ENCODE data around the gene SLC25A18. TPM values are rescaled to one million over a fixed set of nuclear protein-coding genes. Genes with fewer than 3 reads are reported as not detected.

The SLC25A18 gene
- total RNA-seq, 1 experiment from 2014 or later: 0.45 TPM

DNA sequence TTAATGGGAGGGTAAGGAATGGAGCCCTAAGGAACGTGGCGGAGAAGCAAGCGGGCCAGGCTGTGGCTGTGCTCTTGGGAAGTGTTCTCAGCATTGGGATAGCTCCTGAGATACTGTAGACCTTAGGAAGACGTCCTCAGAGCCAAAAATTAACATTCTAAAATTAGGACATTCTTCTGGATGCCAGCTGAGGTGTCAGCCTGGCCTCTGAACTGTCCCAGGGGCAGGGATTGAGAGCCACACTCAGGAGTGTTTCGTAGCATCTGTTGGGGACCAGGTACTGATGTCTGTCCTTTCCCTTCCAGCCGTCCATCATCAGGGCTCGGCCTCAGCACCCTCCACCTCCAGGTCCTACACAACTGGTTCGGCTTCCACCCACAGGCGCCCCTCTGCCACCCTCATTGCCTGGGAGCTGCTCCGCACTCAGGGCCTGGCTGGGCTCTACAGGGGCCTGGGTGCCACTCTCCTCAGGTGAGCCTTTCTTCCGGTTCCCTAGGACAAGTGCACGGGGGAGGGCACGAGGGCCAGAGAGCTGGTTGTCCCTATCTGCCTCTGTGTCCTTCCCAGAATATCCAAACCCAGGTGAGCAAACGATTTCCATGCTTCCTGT, 23.6 kb downstream of the SLC25A18 start:
- H3K4me3 ChIP-seq (ENCODE audit: low read depth, low read length, poor library complexity, severe bottlenecking): no peak overlapping the region
- no peak for DNase-seq (ENCODE audit: low spot score)
- no peaks in the 10 kb centered on the region for H3K9me3 ChIP-seq (ENCODE audit: low read depth, low read length, poor library complexity, severe bottlenecking)
- H3K36me3 ChIP-seq (ENCODE audit: insufficient read depth, low read length, poor library complexity, severe bottlenecking): peaks cover 10% of the 10 kb centered on the region
- BruUV-seq (replicated peaks): no TSS peak
- no peaks in the 10 kb centered on the region for H3K4me1 ChIP-seq (ENCODE audit: insufficient read depth, low read length, poor library complexity, severe bottlenecking)
- ChIA-PET POLR2A (ENCODE audit: low non-redundant PET) (no interaction called here), CTCF (no interaction called here)
- H3K27me3 ChIP-seq (replicated peaks; ENCODE audit: insufficient read depth, low read depth, low read length, poor library complexity): no peaks in the 10 kb centered on the region
- TF ChIP-seq, protein P1, sequence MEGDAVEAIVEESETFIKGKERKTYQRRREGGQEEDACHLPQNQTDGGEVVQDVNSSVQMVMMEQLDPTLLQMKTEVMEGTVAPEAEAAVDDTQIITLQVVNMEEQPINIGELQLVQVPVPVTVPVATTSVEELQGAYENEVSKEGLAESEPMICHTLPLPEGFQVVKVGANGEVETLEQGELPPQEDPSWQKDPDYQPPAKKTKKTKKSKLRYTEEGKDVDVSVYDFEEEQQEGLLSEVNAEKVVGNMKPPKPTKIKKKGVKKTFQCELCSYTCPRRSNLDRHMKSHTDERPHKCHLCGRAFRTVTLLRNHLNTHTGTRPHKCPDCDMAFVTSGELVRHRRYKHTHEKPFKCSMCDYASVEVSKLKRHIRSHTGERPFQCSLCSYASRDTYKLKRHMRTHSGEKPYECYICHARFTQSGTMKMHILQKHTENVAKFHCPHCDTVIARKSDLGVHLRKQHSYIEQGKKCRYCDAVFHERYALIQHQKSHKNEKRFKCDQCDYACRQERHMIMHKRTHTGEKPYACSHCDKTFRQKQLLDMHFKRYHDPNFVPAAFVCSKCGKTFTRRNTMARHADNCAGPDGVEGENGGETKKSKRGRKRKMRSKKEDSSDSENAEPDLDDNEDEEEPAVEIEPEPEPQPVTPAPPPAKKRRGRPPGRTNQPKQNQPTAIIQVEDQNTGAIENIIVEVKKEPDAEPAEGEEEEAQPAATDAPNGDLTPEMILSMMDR (conservative IDR thresholded peaks at IDR 0.05; ENCODE audit: low read depth, low read length): no peak
- no peak for TF ChIP-seq EZH2 (IDR thresholded peaks at IDR 0.05; ENCODE audit: borderline replicate concordance, low read depth, low read length, poor library complexity, severe bottlenecking)
- no peak overlapping the region for H3K27ac ChIP-seq (ENCODE audit: low read depth, low read length, poor library complexity, severe bottlenecking)
- intact Hi-C loops (cut with micrococcal nuclease; ENCODE audit: unreplicated experiment): no loop called here

DNA sequence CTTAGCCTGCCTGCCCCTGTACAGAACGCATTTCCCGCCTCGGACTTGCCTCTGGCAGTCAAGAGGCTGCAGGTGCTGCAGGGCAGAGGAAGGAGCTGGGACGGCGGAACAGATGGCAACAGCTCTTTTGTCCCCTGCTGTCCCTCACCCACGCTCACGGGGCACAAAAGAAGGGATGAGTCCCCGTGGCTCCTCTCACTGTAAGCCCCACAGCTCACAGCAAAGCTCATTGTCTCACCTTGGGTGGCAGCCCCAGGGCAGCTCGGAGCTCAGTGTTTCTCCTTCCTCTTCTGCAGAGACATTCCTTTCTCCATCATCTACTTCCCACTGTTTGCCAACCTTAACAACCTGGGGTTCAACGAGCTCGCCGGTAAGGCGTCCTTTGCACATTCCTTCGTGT, 24.3 kb downstream of the SLC25A18 start:
- BruUV-seq (replicated peaks): no TSS peak
- TF ChIP-seq, protein P1 (conservative IDR thresholded peaks at IDR 0.05; ENCODE audit: low read depth, low read length): no peak
- no peak for TF ChIP-seq EZH2 (IDR thresholded peaks at IDR 0.05; ENCODE audit: borderline replicate concordance, low read depth, low read length, poor library complexity, severe bottlenecking)
- peaks cover 14% of the 10 kb centered on the region for H3K36me3 ChIP-seq (ENCODE audit: insufficient read depth, low read length, poor library complexity, severe bottlenecking)
- no peak overlapping the region for H3K4me3 ChIP-seq (ENCODE audit: low read depth, low read length, poor library complexity, severe bottlenecking)
- no peak for DNase-seq (ENCODE audit: low spot score)
- intact Hi-C loops (cut with micrococcal nuclease; ENCODE audit: unreplicated experiment): no loop called here
- ChIA-PET CTCF (no interaction called here), POLR2A (ENCODE audit: low non-redundant PET) (no interaction called here)
- no peak overlapping the region for H3K27ac ChIP-seq (ENCODE audit: low read depth, low read length, poor library complexity, severe bottlenecking)
- H3K4me1 ChIP-seq (ENCODE audit: insufficient read depth, low read length, poor library complexity, severe bottlenecking): no peaks in the 10 kb centered on the region
- H3K27me3 ChIP-seq (replicated peaks; ENCODE audit: insufficient read depth, low read depth, low read length, poor library complexity): no peaks in the 10 kb centered on the region
- no peaks in the 10 kb centered on the region for H3K9me3 ChIP-seq (ENCODE audit: low read depth, low read length, poor library complexity, severe bottlenecking)

DNA sequence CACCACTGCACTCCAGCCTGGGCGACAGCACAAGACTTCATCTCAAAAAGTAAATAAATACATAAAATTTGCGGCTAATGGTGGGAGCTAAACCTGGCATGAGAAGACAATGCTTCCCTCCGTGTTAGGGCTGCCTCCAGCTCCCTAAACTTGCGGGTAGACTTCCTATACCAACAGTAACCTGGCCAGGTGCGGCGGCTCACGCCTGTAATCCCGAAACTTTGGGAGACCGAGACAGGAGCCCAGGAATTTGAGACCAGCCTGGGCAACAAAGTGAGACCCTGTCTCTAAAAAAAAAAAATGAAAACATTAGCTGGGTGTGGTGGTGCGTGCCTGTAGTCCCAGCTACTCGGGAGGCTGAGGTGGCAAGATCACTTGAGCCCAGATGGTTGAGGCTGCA, 25.3 kb downstream of the SLC25A18 start:
- BruUV-seq (replicated peaks): no TSS peak

More for the DNA sequence above, 25.3 kb downstream of the SLC25A18 start:
- POLR2A ChIA-PET (ENCODE audit: low non-redundant PET): no interaction called here
- Histone ChIP-seq H3K4me1 (ENCODE audit: insufficient read depth, low read length, poor library complexity, severe bottlenecking) (no peaks in the 10 kb centered on the region), H3K9me3 (ENCODE audit: low read depth, low read length, poor library complexity, severe bottlenecking) (no peaks in the 10 kb centered on the region), H3K27ac (ENCODE audit: low read depth, low read length, poor library complexity, severe bottlenecking) (no peak overlapping the region), H3K27me3 (replicated peaks; ENCODE audit: insufficient read depth, low read depth, low read length, poor library complexity) (no peaks in the 10 kb centered on the region), H3K4me3 (ENCODE audit: low read depth, low read length, poor library complexity, severe bottlenecking) (no peak overlapping the region), H3K36me3 (ENCODE audit: insufficient read depth, low read length, poor library complexity, severe bottlenecking) (peaks cover 19% of the 10 kb centered on the region)
- CTCF ChIA-PET: interaction anchor here (0.6 kb wide), 1 partner anchor 418 kb away, joined by 3 read pairs; no protein-coding TSS in a partner anchor
- TF ChIP-seq, protein P1 (conservative IDR thresholded peaks at IDR 0.05; ENCODE audit: low read depth, low read length): no peak
- TF ChIP-seq EZH2 (IDR thresholded peaks at IDR 0.05; ENCODE audit: borderline replicate concordance, low read depth, low read length, poor library complexity, severe bottlenecking): no peak
- DNase-seq (ENCODE audit: low spot score): no peak
- intact Hi-C loops (cut with micrococcal nuclease; ENCODE audit: unreplicated experiment): no loop called here
